Muscle layer of colon (tissue), 2 donors: ENCODE results near the gene SEMA7A.
"Not testable (repeated sequence)": the region's sequence is repeated elsewhere in the genome, so short reads cannot be mapped to it uniquely, and the experiment has no call there.

ENCODE experiments used
- H3K27ac ChIP-seq: one replicate; pipeline ENCODE4 v1.7.0; 2013; ENCODE audit warnings: low read depth, mild to moderate bottlenecking, low read length, moderate library complexity
- H3K27me3 ChIP-seq, 2 donors: one replicate each; pipeline ENCODE4 v1.7.0; 2013; ENCODE audit warnings: low read length in 2 of 2, mild to moderate bottlenecking in 2 of 2; ENCODE audit not compliant: insufficient read depth in 2 of 2, control insufficient read depth in 1 of 2
- H3K36me3 ChIP-seq: one replicate; pipeline ENCODE4 v1.7.0; 2013; ENCODE audit warnings: mild to moderate bottlenecking, low read length; ENCODE audit not compliant: insufficient read depth
- H3K4me1 ChIP-seq: one replicate; pipeline ENCODE4 v1.7.0; 2013; ENCODE audit warnings: mild to moderate bottlenecking, low read length; ENCODE audit not compliant: insufficient read depth
- H3K4me3 ChIP-seq, 2 donors: one replicate each; pipeline ENCODE4 v1.7.0; 2013; ENCODE audit warnings: low read length in 2 of 2, low read depth in 1 of 2, mild to moderate bottlenecking in 1 of 2, moderate library complexity in 1 of 2
- H3K9ac ChIP-seq: one replicate; pipeline ENCODE4 v1.7.0; 2013; ENCODE audit warnings: low read length
- H3K9me3 ChIP-seq: one replicate; pipeline ENCODE4 v1.7.0; 2013; ENCODE audit warnings: mild to moderate bottlenecking, low read length
- donor health status: abdominal sarcoma.
- donor health status: Adenocarcinoma of cecum.

SEMA7A gene, protein sequence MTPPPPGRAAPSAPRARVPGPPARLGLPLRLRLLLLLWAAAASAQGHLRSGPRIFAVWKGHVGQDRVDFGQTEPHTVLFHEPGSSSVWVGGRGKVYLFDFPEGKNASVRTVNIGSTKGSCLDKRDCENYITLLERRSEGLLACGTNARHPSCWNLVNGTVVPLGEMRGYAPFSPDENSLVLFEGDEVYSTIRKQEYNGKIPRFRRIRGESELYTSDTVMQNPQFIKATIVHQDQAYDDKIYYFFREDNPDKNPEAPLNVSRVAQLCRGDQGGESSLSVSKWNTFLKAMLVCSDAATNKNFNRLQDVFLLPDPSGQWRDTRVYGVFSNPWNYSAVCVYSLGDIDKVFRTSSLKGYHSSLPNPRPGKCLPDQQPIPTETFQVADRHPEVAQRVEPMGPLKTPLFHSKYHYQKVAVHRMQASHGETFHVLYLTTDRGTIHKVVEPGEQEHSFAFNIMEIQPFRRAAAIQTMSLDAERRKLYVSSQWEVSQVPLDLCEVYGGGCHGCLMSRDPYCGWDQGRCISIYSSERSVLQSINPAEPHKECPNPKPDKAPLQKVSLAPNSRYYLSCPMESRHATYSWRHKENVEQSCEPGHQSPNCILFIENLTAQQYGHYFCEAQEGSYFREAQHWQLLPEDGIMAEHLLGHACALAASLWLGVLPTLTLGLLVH

DNA sequence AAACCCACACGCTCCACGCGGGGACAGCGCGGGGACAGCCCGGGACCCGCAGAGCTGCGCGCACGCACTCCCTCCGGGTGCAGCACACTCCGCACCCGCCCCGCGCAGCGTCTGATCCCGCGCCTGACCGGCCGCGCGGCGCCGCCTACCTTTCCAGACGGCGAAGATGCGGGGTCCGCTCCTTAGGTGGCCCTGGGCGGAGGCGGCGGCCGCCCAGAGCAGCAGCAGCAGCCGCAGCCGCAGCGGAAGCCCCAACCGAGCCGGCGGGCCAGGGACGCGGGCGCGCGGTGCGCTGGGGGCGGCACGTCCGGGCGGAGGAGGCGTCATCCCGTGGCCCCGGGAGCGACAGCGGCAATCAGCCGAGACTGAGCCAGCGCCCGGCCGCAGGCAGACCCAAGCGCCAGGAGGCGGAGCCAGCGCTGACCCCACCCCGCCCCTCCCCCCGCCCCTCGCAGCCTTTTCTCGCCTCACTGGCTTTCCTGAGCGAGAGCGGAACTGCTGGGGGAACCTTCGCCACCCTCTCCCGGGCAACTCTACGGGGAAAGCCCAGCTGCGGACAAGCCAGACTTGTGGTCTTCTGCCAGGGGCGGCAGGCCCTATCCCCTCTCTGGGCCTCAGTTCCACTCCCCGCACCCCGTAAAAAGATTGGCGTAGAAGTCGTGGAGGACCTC is at the start of gene SEMA7A:
Gene SEMA7A (minus strand): TSS at position 367 of the 671 bp plus-strand sequence. CDS start 40 bp downstream, at position 327.
- peak within 1 kb of the TSS; percentile 64 to 77 for H3K4me3 ChIP-seq
- H3K4me1 ChIP-seq, result peaks cover 5% of the 10 kb centered on the region
- H3K27me3 ChIP-seq, result peaks cover 20 to 44% of the 10 kb centered on the region in 2 donors
- no peaks in the 10 kb centered on the region for H3K36me3 ChIP-seq
- no peak within 1 kb of the TSS for H3K27ac ChIP-seq
- H3K9me3 ChIP-seq, result no peaks in the 10 kb centered on the region
- no peak within 1 kb of the TSS for H3K9ac ChIP-seq

DNA sequence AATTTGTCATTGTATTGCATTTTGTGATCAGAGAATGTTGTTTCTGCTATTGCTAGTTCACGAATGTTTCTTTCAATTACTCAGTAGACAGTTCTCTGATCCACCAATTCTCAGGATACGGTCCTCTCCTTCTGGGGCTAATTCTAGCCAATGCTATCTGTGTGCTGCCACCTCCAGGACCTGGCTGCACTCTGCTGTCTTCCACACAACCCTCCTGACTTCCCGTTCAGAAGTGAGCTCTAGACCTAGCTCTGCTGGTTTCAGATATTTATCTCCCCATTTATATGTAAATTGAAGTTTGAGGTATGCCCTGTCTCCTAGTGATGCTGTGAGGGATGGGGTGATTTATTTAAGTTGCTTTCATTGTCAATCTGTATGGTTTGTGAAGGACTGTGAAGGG is 48.9 kb upstream of the SEMA7A start:
- Histone ChIP-seq H3K9ac (no peak overlapping the region), H3K4me3 (no peak overlapping the region), H3K9me3 (no peaks in the 10 kb centered on the region), H3K27ac (no peak overlapping the region), H3K36me3 (no peaks in the 10 kb centered on the region), H3K4me1 (no peaks in the 10 kb centered on the region), H3K27me3 (no peaks in the 10 kb centered on the region)

DNA sequence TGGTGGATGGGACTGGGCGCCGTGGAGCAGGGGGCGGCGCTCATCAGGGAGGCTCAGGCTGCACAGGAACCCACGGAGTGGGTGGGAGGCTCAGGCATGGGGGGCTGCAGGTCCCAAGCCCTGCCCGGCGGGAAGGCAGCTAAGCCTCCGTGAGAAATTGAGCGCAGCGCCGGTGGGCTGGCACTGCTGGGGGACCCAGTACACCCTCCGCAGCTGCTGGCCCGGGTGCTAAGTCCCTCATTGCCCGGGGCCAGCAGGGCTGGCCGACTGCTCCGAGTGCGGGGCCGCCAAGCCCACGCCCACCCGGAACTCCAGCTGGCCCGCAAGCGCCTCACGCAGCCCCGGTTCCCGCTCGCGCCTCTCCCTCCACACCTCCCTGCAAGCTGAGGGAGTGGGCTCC is 46.6 kb upstream of the SEMA7A start:
- not testable (repeated sequence) for H3K27me3 ChIP-seq, H3K9me3 ChIP-seq, H3K9ac ChIP-seq, H3K4me3 ChIP-seq, H3K36me3 ChIP-seq, H3K4me1 ChIP-seq, H3K27ac ChIP-seq

DNA sequence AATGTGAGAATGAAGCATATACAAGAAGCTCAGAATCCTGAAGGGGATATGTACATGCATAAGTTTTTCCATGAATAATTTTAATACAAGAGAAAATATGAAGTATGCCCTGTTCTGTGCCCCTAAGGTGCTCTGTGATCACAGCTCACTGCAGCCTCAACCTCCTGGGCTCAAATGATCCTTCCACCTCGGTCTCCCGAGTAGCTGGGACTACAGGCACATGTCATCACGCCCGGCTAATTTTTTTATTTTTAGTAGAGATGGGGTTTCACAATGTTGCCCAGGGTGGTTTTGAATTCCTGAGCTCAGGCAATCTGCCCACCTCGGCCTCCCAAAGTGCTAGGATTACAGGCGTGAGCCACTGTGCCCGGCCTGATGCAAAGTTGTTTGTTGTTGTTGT is 37.9 kb upstream of the SEMA7A start:
- not testable (repeated sequence) for H3K36me3 ChIP-seq, H3K27ac ChIP-seq, H3K27me3 ChIP-seq, H3K9me3 ChIP-seq, H3K9ac ChIP-seq, H3K4me3 ChIP-seq, H3K4me1 ChIP-seq

DNA sequence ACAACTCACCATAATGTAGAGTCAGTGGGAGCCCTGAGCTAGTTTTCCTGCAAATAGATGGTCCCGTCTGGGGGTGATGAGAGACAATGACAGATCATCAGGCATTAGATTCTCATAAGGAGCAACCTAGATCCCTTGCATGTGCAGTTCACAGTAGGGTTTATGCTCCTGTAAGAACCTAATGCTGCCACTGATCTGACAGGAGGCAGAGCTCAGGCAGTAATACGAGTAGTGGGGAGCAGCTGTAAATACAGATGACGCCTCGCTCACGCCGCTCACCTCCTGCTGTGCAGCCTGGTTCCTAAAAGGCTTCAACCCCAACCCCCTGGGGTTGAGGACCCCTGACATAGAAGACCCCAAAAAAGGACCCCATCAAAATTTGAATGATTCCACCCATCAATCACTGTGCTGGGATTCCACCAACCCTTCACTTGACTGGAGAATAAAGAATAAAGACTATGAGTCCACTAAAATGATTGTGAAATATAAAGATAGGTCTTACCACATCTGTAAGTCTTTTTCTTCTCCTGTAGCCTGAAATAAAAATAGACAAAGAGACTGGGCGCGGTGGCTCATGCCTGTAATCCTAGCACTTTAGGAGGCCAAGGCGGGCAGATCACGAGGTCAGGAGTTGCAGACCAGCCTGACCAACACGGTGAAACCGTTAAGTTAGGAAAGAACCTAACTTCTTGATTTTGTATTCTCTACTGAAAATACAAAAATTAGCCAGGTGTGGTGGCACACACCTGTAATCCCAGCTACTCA is 37.1 kb upstream of the SEMA7A start:
- Histone ChIP-seq H3K4me3 (no peak overlapping the region), H3K36me3 (no peaks in the 10 kb centered on the region), H3K27ac (no peak overlapping the region), H3K27me3 (no peaks in the 10 kb centered on the region), H3K9me3 (no peaks in the 10 kb centered on the region), H3K9ac (no peak overlapping the region), H3K4me1 (no peaks in the 10 kb centered on the region)

DNA sequence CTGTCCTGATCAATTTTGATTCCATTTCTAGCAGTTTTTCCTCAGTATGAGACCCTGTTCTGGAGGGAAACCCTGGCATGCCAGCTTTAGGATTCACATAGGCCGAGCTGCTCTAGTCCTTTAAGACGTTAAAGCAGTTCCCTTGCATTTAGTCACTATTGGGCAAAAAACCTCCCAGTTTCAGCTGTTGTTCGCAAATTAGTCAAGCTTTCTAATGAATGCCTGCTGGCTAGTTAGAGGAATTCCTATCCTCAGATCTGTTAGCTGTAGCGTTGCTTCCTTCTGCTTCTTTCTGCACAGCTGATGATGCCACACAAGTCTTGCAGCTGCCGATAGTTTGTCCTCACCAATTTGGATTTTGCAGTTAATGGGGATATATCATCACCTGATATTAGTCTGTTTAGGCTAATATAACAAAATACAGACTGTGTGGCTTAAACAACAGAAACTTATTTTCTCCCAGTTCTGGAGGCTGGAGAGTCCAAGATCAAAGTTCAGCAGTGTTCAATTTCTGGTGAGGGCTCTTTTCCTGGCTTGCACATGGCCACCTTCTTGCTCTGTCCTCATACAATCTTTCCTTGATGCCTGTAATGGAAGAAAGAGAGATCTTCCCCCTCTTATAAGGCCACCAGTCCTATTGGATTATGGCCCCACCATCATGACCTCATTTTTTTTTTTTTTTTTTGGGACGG is 34.7 kb upstream of the SEMA7A start:
- H3K4me3 ChIP-seq, result no peak overlapping the region
- H3K27me3 ChIP-seq, result no peaks in the 10 kb centered on the region
- no peaks in the 10 kb centered on the region for H3K4me1 ChIP-seq
- H3K9me3 ChIP-seq, result no peaks in the 10 kb centered on the region
- no peak overlapping the region for H3K9ac ChIP-seq
- H3K27ac ChIP-seq, result no peak overlapping the region
- H3K36me3 ChIP-seq, result no peaks in the 10 kb centered on the region

DNA sequence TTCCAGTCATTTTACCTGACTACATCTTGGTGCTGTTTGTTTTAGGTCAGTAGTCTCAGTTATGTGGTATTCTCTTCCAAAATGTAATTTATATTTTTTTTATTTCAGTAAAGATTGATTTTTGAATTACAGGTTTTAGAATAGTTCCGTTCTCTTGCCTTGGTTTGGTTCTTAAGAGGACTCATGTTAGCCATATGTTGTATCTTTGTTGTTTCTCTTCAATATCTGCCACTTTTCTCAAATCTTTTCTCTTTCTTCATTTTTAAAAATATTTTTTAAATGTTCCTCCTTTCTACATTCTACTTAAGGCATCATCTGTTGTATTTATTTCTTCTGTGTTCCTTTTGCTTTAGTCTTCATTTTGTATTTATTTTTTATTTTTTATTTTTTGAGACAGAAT is 32.8 kb upstream of the SEMA7A start:
- H3K9me3 ChIP-seq, result no peaks in the 10 kb centered on the region

DNA sequence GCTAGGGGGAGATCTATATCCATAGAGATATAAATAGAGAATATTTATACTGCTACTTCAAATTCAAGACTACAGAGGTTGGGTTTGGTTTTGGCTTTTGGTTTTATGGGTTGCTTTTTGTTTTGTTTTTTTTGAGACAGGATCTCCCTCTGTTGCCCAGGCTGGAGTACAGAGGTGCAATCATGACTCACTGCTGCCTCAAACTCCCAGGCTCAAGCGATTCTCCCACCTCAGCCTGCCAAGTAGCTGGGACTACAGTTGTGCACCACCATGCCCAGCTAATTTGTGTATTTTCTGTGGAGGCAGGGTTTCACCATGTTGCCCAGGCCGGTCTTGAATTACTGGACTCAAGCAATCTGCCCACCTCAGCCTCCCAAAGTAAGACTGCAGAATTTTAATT is 31.1 kb upstream of the SEMA7A start:
- Histone ChIP-seq H3K27ac (no peak overlapping the region), H3K4me3 (no peak overlapping the region), H3K36me3 (no peaks in the 10 kb centered on the region), H3K9me3 (no peaks in the 10 kb centered on the region), H3K27me3 (no peaks in the 10 kb centered on the region), H3K9ac (no peak overlapping the region), H3K4me1 (peaks cover 15% of the 10 kb centered on the region)

More for the DNA sequence above, 32.8 kb upstream of the SEMA7A start:
- Histone ChIP-seq H3K27ac (no peak overlapping the region), H3K27me3 (no peaks in the 10 kb centered on the region), H3K9ac (no peak overlapping the region), H3K36me3 (no peaks in the 10 kb centered on the region), H3K4me3 (no peak overlapping the region), H3K4me1 (peaks cover 6% of the 10 kb centered on the region)

DNA sequence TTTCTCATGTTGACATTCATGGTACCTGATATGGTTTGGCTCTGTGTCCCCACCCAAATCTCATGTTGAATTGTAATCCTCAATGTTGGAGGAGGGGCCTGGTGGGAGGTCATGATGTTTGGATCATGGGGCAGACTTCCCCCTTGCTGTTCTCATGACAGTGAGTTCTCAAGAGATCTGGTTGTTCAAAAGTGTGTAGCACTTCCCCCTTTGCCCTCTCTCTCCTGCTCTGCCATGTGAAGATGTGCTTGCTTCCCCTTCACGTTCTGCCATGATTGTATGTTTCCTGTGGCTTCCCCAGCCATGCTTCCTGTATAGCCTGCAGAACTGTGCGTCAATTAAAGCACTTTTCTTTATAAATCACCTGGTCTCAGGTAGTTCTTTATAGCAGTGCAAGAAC is 30.5 kb upstream of the SEMA7A start:
- Histone ChIP-seq H3K27ac (no peak overlapping the region), H3K36me3 (no peaks in the 10 kb centered on the region), H3K9me3 (no peaks in the 10 kb centered on the region), H3K27me3 (no peaks in the 10 kb centered on the region), H3K9ac (no peak overlapping the region), H3K4me3 (no peak overlapping the region), H3K4me1 (peaks cover 16% of the 10 kb centered on the region)

DNA sequence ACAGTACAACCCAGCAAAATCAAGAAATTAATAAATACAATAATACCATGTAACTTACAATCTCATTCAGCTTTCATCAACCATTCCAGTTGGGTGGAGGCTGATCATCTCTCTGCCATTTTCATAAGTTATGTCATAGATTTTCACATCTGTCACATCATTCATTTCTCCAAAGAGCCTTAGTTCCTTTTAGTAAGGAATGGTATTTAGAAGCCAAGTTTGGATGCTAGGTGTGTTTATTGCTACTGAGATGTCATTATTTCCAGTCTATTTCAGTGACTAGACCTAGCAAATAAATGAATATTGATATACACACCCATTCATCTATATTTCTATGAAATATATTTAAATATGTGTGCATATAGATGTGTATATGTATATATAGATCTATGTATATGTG is 29.9 kb upstream of the SEMA7A start:
- H3K27ac ChIP-seq, result no peak overlapping the region

More for the DNA sequence above, 29.9 kb upstream of the SEMA7A start:
- Histone ChIP-seq H3K4me3 (no peak overlapping the region), H3K9ac (no peak overlapping the region), H3K36me3 (no peaks in the 10 kb centered on the region), H3K27me3 (no peaks in the 10 kb centered on the region), H3K9me3 (no peaks in the 10 kb centered on the region), H3K4me1 (peaks cover 16% of the 10 kb centered on the region)
